Left ventricle myocardium superior (tissue), 1 donor: ENCODE data around the gene SERPINB6. TPM values are rescaled to one million over a fixed set of nuclear protein-coding genes. Genes with fewer than 3 reads are reported as not detected.
"Not testable (repeated sequence)": the region's sequence is repeated elsewhere in the genome, so short reads cannot be mapped to it uniquely, and the experiment has no call there.

ENCODE experiments used
- ATAC-seq: fragments of 200-7000 bp; cut with Tn5 transposase; one replicate; pipeline ENCODE4 v1.9.1; 2020; ENCODE audit warnings: mild to moderate bottlenecking, moderate library complexity
- DNase-seq: peaks from one replicate; pipeline ENCODE4 v3.0.0-alpha.2; 2020
- intact Hi-C: fragments of 100-400 bp; cut with micrococcal nuclease; formaldehyde crosslinking; loops from one replicate; pipeline ENCODE4 v1.11.0; 2022
- total RNA-seq: library from RNA; stranded (reverse); fragmentation: NEBNext Ultra II Directional; extraction: Animal tissue kit (Norgen Biotek cat#: 25700); gene quantifications from one replicate; pipeline ENCODE4 v1.2.1, GENCODE V29; 2021
- donor health status: DM: no; HTN: yes; CAD: no; lungs with severe emphysema.

The SERPINB6 gene
- total RNA-seq, 1 donor from 2014 or later, result 277 TPM

DNA sequence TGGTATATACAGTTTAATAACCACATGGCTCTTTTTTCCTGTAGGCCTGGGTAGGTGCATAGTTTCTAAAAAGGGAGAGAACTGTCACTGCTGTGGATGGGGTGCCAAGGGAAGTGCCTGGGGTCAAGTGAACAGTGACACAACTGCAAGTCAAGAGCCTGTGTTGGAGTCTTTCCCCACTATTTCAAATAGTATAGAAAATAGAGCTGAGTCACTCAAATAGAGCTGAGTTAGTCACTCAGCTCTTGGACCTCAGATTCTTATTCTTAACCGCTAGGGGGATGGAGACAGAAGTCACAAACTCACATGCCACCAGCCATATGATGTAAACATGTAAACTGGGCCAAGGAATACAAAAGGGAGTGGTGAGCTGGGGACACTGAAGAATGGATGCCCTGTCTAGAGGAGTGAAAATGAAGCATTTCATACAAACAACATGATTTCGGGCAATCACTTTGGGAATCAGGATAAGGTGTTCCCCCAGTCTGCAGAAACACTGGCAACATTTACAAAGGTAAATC, 30.5 kb upstream of the SERPINB6 start:
- ATAC-seq (no peak), DNase-seq (no peak)
- intact Hi-C loops, result no loop called here

DNA sequence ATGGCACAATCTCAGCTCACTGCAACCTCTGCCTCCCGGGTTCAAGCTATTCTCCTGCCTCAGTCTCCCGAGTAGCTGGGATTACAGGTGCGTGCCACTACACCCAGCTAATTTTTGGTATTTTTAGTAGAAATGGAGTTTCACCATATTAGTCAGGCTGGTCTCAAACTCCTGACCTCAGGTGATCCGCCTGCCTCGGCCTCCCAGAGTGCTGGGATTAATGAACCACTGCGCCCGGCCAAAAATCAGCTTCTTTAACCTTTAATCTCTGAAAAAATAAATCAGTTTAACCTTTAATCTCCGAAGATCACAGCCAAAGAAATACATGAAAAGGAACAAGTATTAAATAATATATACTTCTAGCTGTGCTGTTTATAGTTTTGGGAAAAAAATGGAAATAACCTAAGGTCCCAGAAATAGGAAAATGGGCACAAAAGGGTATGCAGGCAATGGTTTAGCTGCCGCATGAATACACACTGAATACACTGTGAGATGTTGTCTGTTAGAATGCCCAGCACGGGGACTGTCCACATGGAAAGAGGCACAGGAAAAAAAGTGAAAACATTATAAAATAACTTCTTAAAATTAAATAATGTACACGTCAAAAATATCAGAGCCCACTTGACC, 29.9 kb upstream of the SERPINB6 start:
- ATAC-seq, result no peak
- no peak for DNase-seq
- intact Hi-C loops, result no loop called here

DNA sequence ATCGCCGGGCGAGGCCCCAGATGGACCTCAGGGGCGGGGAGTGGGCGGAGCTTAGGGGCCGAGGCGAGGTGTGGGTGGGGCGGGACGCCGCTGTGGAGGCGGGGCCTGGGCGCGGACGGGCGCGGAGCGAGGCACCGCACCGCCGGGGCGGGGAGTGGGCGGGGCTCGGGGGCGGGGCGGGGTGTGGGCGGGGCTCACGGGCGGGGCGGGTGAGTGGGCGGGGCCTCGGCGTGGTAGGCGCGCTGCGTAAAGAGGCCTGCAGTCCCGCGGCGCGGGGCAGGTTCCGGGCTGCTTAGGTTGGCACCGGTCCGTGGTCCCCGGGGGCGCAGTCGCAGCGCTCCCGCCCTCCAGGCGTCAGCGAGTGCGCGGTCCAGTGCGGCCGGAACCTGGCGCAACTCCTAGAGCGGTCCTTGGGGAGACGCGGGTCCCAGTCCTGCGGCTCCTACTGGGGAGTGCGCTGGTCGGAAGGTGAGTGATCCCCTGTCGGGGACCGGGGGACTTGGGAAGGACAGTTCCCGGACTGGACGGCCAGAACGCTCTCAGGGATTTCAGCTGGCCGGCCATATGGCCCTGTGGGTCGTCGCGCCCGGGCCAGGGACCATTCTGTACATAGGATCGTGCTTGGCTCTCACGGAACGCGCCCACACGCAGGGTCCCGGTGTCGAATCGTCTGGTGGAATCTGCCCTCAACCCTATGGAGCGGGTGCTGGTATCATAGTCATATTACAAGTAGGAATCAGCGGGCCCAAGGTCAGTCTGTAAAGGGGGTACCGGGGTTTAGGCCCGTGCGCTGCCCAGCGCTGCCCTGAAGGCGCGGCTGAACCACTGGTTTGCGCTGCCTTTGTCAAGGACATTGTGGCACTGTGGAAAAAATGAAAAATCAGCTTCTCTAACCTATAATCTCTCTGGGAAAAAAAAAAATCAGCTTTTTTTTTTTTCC, 28.5 kb upstream of the SERPINB6 start, which contains the start of gene NQO2:
NQO2 (plus strand) TSS at position 277 of the 940 bp plus-strand sequence. CDS start 6,659 bp downstream, outside the sequence.
- intact Hi-C loops, result loop anchor here (2.0 kb wide), 1 partner anchor 55 kb away; no protein-coding TSS in a partner anchor
- DNase-seq, result peak; percentile 98

DNA sequence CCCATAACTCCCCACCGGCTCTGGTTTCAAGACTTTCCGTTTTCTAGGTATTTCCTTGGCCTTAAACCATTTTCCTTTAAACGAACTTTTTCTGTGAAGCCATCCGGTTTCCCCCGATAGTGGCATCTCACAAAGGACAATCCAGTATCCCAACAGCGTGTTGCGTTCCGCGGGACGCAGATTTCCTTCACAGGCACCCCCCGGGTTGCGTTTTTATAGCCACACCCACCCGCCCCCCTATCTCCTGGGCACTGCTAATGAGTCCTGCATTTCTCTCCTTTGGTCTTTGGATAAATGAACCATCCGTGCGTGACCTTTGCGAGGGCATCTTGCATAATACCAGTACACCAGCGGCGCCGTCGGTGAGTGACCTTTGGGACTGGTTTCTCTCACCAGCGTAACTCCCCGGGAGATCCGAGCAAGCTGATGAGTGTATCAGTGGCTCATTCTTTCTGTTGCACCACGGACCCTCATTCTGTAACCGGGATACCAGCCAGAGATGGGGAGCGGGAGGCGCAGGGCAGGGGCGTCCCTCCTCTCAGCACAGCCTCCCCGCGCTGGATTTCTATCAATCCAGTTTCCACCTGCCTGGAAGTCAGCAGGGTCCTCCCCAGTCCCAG, 27.7 kb upstream of the SERPINB6 start:
- peak; percentile 42 for ATAC-seq
- intact Hi-C loops, result loop anchor here (2.0 kb wide), 1 partner anchor 56 kb away; no protein-coding TSS in a partner anchor
- DNase-seq, result no peak

More for the DNA sequence above, 28.5 kb upstream of the SERPINB6 start, which contains the start of gene NQO2:
- peak; percentile 95 for ATAC-seq

DNA sequence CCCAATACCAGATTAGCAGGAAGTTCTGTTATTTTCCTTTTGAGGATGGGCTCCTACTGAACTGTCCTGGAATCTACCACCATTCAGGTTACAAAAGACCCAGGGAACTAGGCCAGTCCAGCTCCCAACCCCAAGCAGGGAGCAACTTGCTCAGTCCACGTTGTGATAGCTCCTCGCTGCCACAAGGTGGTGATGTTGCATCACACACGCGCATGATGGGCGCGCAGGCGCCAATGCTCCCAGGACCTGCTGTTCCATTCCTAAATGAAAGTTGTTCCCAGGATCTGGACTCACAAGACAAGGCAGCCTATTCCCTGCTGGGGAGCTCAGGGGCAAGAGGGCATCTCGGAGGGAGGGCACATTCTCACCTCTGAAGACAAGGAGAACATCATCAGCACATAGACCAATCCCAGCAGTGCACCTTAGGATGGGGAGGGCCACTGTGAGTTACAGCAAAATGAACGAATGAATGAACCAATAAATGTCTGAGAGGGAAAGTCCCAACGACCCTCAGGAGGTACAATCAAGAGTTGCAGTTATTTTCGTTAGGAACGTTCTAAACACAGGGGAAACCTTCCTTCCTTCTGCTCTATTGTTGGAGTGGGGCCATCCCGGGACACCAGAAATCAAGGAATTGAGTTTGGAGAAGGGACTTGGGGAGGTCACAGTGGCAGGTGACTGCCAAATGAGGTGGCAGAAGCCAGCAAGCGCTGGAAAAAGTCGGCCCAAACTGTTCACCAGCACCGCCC, 27.1 kb upstream of the SERPINB6 start:
- DNase-seq, result not testable (repeated sequence)
- peak; percentile 76 for ATAC-seq

DNA sequence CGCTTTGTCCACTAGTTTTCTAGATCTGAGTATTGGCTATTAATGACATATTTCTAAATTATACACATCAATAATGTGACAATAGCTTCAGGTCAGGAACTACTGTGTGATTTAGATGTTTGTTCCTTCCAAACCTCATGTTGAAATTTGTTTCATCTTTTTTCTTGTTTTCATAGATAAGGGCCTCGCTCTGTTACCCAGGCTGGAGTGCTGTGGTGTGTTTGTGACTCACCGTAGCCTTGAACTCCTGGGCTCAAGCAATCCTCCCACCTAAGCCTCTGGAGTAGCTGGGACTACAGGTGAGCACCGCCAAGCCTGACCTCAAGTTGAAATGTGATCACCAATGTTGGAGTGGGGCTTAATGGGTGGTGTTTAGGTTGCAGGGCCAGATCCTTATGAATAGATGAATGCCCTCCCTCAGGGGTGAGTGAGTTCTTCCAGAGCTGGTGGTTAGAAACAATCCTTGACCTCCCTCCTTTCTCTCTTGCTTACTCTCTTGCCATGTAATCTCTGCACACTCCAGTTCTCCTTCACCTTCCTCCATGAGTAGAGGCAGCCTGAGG, 22.5 kb upstream of the SERPINB6 start:
- ATAC-seq, result no peak
- intact Hi-C loops, result no loop called here
- DNase-seq, result no peak

More for the DNA sequence above, 27.1 kb upstream of the SERPINB6 start:
- intact Hi-C loops, result loop anchor here (2.0 kb wide), 1 partner anchor 56 kb away; no protein-coding TSS in a partner anchor

DNA sequence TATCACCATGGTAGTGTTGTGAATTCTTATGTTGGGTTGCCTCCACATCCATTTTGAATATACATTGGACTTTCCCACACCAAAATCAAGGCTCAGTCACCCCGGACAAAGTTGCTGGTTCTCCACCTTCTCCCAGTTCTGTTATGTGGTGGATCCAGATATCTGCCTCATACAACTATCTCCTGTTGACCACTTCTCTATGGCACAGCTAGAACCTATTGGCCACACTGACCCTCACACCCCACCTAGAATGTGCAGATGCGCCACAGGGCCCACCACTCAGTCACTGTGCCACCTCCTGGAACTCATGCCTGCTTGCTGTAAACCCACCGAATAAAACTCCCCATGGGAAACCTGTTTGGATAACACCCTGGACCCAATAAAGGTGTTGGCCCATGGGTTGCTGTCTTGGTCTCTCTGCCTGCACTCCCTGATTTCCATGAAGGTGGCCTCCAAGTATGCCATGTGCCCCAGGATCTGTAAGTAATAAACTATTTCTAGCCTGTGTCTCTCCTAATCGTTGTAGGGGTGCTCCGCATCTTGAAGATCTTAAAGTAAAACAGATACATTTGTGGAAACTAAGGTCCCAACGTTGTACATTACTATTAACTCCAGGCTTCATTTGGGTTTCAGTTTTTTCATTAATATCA, 21.1 kb upstream of the SERPINB6 start:
- ATAC-seq, result no peak
- intact Hi-C loops, result no loop called here

DNA sequence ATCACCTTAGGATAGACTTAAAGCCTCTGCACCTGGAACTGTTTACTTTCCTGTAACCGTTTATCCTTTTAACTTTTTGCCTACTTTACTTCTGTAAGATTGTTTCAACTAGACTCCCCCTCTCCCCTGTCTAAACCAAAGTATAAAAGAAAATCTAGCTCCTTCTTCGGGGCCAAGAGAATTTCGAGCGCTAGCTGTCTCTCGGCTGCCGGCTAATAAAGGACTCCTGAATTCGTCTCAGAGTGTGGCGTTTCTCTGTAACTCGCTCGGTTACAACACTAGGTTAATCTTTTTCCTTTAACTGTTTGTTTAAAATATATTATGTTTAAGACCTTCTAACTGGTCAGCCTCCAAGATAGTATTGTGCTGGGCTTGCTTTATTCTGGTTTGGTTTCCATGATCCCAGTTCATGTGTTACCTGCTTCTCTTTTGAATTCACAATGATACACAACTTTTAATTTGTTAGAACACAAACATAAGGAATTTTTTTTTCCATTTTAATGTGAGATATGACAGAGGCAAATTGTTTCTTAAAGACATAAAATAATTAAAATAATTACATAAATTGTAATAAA, 19.7 kb upstream of the SERPINB6 start:
- DNase-seq (no peak), ATAC-seq (no peak)
- intact Hi-C loops, result no loop called here

More for the DNA sequence above, 21.1 kb upstream of the SERPINB6 start:
- no peak for DNase-seq

DNA sequence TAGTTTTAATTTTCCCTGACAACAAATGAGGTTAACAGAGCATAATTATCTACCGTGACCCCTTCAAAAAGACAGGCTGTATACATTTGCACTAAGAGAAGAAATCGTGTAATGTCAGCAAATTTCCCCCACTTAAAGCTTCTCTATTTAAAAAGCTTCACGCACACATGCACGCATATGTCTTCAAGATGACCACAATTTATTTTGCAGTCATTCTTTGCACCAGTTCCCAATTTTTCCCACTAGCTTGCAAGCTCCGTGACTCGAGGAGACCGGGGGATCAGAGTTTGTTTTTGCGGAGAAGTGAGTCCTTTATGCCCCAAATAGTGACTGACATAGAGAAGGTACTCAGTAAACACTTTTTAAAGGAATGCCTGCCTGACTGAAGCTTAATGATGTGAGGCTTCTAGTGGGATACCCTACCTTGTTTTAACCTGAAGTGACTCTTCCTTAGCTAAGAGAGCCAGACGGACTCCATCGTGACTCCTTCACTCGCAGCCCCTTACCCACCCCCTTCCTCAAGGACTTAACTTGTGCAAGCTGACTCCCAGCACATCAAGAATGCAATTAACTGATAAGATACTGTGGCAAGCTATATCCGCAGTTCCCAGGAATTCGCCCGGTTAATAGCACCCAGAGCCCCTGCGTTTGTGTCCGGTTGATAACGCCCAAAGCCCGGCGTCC, 19.0 kb upstream of the SERPINB6 start:
- ATAC-seq, result no peak
- intact Hi-C loops, result no loop called here
- DNase-seq, result no peak

DNA sequence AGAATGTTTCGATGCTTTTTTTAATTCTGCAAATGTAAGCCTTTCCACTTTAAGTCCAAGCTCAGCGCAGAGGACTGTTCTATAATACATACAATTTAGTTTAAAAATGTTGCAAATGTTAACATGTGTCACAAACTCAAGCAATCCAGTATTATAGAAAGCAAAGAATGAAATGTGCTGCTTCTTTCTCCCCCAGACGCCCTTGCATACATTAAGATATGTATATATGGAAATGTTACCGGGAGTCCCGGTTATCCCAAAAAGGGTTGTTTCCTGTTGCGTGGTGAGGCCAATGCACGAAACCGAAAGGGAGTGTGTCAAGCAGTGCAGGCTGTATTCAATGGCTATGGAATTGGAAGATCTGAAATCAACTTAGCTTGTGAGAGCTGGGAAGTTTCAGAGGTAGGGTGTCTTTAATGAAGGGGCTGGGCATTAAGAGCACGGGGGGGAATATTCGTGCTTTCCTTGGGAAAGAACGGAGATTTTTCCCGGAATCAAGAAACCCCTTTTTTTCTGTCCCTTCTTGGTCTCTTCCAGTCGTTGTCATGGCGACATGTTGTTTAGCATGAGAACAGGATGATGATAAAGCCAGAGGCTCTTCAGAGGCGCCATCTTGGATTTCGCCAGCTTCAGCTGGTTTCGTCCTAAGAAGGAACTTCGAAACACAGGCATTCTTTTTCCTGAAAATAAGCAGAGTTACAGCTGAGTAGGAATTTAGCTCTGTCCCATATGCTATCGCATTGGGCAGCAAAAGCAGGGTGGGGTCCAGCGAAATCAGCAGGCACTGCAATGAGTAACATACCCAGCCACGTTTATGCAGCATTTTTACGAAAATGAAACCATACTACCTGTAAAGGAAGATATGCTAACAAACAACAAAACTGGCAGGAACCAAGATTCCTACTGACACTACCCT, 18.2 kb upstream of the SERPINB6 start:
- DNase-seq (peak; percentile 68), ATAC-seq (peak; percentile 77)
- intact Hi-C loops, result no loop called here

DNA sequence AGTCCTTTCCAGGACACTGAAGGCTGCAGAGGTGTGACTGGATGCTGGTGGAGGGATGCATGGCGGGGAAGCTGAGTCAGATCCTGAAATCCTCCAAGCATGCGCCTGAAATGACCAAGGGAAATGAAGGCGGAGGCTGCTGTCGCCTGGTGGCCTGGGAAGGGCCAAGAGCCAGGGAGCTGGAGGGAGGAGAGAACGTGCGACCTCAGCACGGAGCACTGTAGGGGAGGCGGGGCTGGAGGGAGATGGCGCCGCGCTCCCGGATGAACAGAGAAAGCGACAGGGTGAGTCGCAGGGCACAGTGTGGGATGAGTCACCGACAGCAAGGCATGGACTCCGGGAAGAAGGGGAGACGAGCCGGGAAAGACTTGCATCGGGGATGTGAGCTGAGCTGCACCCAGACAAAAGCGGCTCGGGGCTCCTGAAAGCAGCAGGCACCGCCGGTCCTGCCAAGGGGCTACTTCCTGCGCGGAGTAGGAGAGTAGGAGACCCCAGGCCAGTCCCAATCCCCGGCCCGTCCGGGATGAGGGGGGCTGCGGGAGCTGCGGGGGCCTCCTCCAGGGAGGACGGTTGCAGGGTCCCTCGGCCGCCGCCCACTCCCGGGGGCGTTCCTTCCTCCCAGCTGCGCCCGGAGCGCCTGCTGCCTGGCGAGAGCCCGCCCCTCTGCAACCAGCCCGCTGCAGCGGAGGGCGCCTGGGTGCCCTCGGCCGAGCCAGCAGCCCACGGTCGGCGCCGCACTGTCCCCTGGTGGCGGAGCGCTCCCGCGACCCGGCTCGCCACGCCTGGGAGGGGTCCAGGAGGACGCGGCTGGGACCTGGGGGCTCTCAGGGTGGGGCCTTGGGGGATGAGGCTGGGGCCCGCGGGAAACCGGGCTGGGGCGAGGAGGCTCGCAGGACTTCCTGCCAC, 17.3 kb upstream of the SERPINB6 start:
- ATAC-seq, result peak; percentile 88
- intact Hi-C loops, result no loop called here
- peak; percentile 93 for DNase-seq

DNA sequence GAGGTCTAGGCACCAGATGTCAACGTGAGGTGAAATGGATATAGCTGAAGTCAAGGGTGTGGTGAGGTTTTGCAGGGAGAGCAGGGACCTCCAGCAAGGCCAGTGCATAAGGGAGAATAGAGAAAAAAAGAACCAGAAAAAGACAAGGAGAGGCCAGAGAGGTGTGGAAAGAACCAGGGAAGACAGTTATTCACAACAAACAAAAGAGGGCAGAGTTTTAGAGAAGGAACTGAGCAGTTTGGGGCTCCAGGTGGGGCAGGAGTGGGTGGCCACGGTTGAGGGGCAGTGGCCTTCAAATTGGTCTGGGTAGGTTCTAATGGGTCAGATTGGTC, 16.7 kb upstream of the SERPINB6 start:
- ATAC-seq, result no peak
- intact Hi-C loops, result no loop called here
- no peak for DNase-seq

DNA sequence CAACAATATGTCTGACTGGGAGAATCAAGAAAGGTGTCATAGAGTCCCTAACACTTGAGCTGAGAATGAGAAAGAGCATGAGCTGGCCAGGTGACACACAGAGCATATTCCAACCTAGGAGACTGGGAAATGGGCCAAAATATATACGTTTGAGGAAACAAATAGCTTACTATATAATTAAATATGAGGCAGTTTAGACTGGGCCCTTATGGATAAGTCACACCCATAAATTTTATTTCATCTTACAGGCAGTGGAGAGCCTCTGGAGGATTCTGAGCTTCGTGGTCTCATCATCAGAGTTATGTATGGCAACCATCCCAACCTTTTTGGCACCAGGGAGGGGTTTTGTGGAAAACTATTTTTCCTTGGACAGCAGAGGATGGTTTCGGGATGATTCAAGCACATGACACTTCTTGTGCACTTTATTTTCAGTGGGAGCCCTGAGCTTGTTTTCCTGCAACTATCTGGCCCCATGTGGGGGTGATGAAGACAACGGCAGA, 15.4 kb upstream of the SERPINB6 start:
- DNase-seq, result no peak
- intact Hi-C loops, result no loop called here
- no peak for ATAC-seq

DNA sequence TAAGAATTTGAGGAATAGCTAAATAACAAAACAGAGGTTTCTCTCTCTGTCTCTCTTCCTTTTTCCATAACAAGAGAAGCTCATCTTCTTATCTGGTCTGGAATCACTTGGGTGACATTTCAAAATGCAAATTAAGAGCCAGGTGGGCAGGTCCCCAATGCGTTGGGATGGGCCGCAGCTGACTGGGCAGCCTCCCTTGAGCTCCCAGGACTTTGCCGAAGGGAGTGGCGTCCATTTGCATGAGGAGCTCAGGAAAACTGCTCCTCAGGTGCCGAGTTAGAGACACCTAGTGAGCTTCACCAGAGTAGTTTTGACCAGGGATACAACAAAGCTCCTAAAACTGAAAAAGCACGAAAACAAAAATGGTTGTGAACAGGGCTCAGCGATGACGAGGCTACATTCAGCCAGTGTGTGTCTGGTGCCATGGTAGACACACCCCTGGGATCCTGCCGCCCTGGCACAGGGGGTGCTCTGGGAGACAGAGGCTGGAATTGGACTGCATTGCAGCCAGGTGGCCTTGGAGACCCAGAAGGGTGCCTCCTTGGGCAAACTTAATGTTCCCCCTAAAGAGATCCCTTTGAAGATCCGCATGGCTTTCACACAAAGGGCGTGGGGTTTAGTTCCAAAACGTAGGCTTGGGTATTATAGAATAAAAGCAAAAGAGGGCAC, 13.5 kb upstream of the SERPINB6 start:
- DNase-seq (no peak), ATAC-seq (no peak)
- intact Hi-C loops, result no loop called here
